Activated naive CD8-positive, alpha-beta T cell (primary cell): Measurements from ENCODE around the gene TDP2.
"Not testable (repeated sequence)": the region's sequence is repeated elsewhere in the genome, so short reads cannot be mapped to it uniquely, and the experiment has no call there.

Source experiments
- H3K27ac Mint-ChIP-seq: one replicate; pipeline ENCODE4 v1.8.0; 2021; ENCODE audit warnings: mixed read lengths
- H3K27me3 Mint-ChIP-seq: one replicate; pipeline ENCODE4 v1.8.0; 2021; ENCODE audit warnings: mixed read lengths
- H3K36me3 Mint-ChIP-seq: one replicate; pipeline ENCODE4 v1.8.0; 2021; ENCODE audit warnings: mixed read lengths
- H3K4me1 Mint-ChIP-seq: one replicate; pipeline ENCODE4 v1.8.0; 2021; ENCODE audit warnings: low read depth, mixed read lengths
- H3K4me3 Mint-ChIP-seq: one replicate; pipeline ENCODE4 v1.8.0; 2021; ENCODE audit warnings: mild to moderate bottlenecking, mixed read lengths
- H3K9me3 Mint-ChIP-seq: one replicate; pipeline ENCODE4 v1.8.0; 2021; ENCODE audit warnings: low read depth, mixed read lengths

TDP2 gene

DNA sequence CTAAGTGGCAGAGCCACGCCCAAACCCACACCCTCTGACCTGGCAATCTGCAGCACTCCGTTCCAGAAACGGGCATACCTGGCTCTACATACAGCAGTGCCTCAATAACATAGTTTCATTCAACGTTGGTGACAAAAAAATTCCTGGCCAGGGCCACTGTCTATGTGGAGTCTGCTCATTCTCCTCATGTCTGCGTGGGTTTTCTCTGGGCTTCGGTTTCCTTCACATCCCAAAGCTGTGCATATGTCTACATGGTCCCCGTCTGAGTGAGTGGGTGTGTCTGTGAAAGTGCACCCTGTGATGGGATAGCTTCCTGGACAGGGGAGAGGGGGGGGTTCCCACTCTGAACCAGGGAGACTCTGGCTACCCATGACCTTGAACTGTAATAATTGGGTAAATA, 22.8 kb downstream of the TDP2 start:
- Mint-ChIP-seq H3K36me3 (peaks cover 3% of the 10 kb centered on the region), H3K27ac (no peak overlapping the region), H3K9me3 (peaks cover 3% of the 10 kb centered on the region), H3K4me3 (no peak overlapping the region), H3K27me3 (peaks cover 19% of the 10 kb centered on the region), H3K4me1 (peaks cover 15% of the 10 kb centered on the region)

DNA sequence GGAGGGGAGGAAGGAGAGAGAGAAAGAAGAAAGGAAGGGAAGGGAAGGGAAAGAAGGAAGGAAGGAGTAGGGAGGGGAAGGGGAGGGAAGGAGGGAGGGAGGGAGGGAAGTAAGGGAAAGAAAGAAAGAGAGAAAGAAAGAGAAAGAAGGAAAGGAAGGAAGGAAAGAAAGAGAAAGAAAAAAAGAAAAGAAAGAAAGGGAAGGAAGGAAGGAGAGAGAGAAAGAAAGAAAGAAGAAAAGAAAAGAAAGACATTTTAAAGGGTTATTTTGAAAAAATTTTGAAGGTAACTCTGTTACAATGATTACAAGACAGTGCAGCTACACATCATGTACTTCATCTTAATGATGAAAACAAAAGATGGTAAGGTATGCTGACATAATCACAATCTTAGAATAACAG, 24.6 kb downstream of the TDP2 start:
- H3K4me1 Mint-ChIP-seq: peaks cover 18% of the 10 kb centered on the region
- no peak overlapping the region for H3K4me3 Mint-ChIP-seq
- H3K9me3 Mint-ChIP-seq: peaks cover 4% of the 10 kb centered on the region
- H3K27ac Mint-ChIP-seq: no peak overlapping the region
- peaks cover 3% of the 10 kb centered on the region for H3K36me3 Mint-ChIP-seq
- H3K27me3 Mint-ChIP-seq: peaks cover 19% of the 10 kb centered on the region

DNA sequence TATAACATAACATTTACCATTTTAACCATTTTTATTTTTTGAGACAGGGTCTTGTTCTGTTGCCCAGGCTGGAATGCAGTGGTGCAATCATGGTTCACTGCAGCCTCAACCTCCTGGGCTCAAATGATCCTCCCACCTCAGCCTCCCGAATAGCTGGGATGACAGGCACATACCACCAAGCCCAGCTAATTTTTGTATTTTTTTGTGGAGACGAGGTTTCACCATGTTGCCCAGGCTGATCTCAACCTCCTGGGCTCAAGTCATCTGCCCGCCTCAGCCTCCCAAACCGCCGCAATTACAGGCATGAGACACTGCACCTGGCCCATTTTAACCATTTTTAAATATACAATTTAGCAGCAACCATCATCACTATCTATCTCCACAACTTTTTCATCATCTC, 26.1 kb downstream of the TDP2 start:
- not testable (repeated sequence) for H3K9me3 Mint-ChIP-seq, H3K4me3 Mint-ChIP-seq, H3K36me3 Mint-ChIP-seq, H3K27ac Mint-ChIP-seq
- Mint-ChIP-seq H3K27me3 (peaks cover 19% of the 10 kb centered on the region), H3K4me1 (peaks cover 11% of the 10 kb centered on the region)

DNA sequence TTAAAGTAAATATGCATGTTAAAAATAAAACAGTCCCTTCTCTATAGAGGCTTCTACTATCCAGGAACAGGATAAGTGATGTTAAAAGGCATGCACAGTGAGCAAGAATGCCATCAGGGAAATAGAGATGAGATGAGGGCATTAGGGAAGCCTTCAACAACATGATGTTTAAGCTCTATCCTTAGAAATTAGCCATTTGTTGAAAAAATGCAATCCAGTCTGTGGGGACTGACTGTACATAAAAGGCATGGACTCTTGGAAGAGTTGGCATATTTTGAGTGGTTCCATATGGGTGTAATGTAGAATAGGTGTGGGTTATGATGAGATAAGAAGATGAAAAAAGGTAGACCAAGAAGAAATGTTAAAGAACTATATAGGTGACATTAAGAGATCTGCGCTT, 26.5 kb downstream of the TDP2 start:
- H3K4me3 Mint-ChIP-seq: no peak overlapping the region
- peaks cover 5% of the 10 kb centered on the region for H3K36me3 Mint-ChIP-seq
- peaks cover 6% of the 10 kb centered on the region for H3K4me1 Mint-ChIP-seq
- peaks cover 16% of the 10 kb centered on the region for H3K27me3 Mint-ChIP-seq
- no peak overlapping the region for H3K27ac Mint-ChIP-seq
- H3K9me3 Mint-ChIP-seq: peaks cover 4% of the 10 kb centered on the region

DNA sequence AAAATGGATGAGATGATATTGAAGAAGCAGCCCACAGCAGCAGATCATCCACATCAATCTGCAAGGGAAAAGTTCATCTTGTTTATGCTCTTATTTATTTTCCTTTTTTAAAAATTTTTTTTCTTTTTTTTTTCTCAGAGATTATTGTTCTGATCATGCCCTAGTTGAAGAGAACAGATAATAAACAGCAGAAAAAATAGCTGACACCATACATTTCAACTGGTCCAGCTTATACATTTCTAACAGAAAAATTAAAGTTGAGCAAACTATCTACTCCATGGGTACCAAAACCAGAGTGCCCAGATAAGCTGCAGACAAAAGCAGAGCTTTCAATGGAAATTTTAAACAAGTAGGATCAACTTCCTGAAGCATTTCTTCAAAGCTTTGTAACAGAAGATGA, 30.0 kb downstream of the TDP2 start:
- Mint-ChIP-seq H3K36me3 (peaks cover 5% of the 10 kb centered on the region), H3K4me3 (no peak overlapping the region), H3K9me3 (peaks cover 4% of the 10 kb centered on the region), H3K27me3 (peaks cover 14% of the 10 kb centered on the region), H3K4me1 (peaks cover 5% of the 10 kb centered on the region), H3K27ac (no peak overlapping the region)

DNA sequence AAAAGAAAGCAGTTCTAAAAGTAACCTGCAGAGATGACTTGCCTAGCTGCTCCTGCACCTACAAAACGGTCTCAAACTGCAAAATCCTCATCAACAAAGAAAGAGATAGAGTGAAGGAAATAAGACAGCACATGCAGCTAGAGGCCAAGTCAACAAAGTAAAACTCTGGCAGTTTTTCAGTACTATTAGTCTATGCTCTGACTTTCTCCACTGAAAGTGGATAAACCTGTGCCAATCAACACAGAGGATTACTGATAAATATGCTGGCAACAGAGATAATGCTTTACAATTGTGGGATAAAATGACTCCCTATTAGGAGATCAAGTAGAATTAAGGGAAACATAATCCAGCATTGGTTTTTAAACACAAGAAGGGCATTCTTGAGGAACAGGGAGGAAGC, 34.1 kb downstream of the TDP2 start:
- H3K4me3 Mint-ChIP-seq: no peak overlapping the region
- peaks cover 5% of the 10 kb centered on the region for H3K27me3 Mint-ChIP-seq
- no peaks in the 10 kb centered on the region for H3K9me3 Mint-ChIP-seq
- H3K36me3 Mint-ChIP-seq: peaks cover 2% of the 10 kb centered on the region
- peaks cover under 1% of the 10 kb centered on the region for H3K4me1 Mint-ChIP-seq
- no peak overlapping the region for H3K27ac Mint-ChIP-seq

DNA sequence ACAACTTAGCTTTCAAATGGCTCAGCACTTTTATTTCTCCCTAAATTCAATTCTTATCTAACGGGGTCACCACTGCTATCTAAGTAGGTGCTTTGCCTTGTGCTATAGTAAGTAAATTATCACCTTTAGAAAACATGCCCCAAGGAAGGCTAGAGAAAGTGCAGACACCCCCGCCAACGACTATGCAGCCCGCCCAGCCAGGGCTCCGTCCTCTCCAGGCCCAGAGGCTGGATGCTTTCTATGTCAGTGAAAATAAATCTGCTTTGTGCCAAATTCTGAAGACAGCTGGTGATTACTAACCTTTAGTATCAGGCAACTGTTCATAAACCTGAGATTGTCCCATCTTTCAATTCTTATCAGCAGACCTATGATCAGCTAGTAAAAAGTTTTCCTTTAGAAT, 35.0 kb downstream of the TDP2 start:
- H3K36me3 Mint-ChIP-seq: peaks cover 2% of the 10 kb centered on the region
- H3K4me1 Mint-ChIP-seq: no peaks in the 10 kb centered on the region
- H3K27ac Mint-ChIP-seq: no peak overlapping the region
- H3K9me3 Mint-ChIP-seq: no peaks in the 10 kb centered on the region
- H3K4me3 Mint-ChIP-seq: no peak overlapping the region
- H3K27me3 Mint-ChIP-seq: peaks cover 5% of the 10 kb centered on the region

DNA sequence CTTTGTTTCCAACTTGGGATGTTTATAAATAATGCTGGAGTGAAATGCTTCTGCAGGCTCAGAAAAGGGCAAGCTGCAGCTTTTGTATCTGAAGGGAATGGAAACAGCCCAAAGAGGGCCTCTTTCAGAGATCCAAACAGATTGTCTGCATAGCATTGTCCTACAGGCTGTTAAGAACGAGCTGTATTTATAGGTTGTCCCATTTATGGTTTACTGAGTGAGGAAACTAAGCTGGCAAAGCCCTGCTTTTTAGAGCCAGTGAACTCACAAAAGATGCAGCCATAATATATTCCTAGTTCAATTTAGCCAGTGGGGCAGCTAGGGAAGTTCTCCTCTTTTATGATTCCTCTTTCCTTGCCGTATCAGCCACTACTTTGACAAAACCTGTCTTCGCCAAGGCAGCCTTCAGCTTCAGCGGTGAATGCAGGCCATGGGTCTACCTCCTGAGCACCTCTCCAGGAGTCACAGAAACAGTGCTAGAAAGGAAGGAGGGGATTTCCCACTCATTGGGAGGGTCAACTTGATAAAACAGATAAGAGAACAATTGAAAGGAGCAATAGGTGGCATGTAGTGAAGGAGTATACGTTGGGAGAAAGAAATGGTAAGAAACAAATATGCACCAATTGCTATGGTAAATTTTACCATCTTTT, 35.7 kb downstream of the TDP2 start:
- Mint-ChIP-seq H3K27ac (no peak overlapping the region), H3K36me3 (peaks cover 2% of the 10 kb centered on the region), H3K4me1 (no peaks in the 10 kb centered on the region), H3K9me3 (no peaks in the 10 kb centered on the region), H3K27me3 (peaks cover 5% of the 10 kb centered on the region), H3K4me3 (no peak overlapping the region)

DNA sequence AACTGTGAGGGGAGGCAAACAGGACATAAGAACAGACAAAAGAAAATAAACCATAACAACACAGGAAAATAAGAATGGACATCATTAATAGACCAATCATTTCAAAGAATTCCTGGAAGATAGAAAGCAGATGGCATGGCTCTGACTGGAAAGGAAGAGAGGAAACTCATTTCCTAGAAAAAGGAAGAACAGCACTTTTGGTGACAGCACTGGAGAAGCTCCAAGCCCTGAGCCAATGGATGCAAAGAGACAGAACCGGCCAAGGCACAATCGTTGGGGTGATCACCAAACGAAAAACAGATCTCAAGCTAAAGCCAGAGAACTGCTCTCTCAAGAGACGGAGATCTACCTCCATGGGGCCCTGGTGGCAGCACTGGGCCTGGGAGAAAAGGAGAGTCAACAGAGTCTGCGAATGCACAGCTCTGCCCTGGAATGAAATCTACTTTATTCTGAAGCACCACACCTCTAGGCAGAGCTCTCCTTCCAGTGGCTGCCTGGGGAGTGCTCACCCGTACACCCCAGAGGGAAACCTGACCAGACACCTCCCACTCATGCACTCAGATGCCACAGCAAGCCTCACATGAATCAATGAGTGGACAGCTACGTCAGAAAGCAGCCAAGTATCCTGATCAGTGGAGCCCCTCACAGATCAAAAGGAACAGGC, 44.9 kb downstream of the TDP2 start:
- Mint-ChIP-seq H3K27me3 (no peaks in the 10 kb centered on the region), H3K9me3 (no peaks in the 10 kb centered on the region), H3K4me1 (no peaks in the 10 kb centered on the region), H3K36me3 (no peaks in the 10 kb centered on the region), H3K27ac (no peak overlapping the region), H3K4me3 (no peak overlapping the region)

DNA sequence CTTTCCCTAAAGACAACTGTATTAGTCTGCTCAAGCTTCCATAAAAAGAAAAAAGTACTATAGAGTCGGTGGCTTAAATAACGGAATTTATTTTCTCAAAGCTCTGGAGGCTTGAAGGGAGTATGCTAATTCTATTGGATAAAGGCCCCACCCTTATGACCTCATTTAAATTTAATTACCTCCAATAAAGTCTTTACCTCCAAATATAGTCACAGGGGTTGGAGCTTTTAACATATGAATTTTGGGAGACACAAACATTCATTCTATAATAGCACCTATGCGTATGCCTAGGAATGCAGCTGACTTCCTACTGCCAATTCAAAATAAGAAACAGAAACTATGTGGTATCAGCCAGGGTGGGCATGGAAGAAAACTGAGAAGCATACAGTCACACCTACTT, 46.1 kb downstream of the TDP2 start:
- Mint-ChIP-seq H3K27ac (no peak overlapping the region), H3K36me3 (no peaks in the 10 kb centered on the region), H3K4me1 (no peaks in the 10 kb centered on the region), H3K27me3 (no peaks in the 10 kb centered on the region), H3K4me3 (no peak overlapping the region), H3K9me3 (no peaks in the 10 kb centered on the region)

DNA sequence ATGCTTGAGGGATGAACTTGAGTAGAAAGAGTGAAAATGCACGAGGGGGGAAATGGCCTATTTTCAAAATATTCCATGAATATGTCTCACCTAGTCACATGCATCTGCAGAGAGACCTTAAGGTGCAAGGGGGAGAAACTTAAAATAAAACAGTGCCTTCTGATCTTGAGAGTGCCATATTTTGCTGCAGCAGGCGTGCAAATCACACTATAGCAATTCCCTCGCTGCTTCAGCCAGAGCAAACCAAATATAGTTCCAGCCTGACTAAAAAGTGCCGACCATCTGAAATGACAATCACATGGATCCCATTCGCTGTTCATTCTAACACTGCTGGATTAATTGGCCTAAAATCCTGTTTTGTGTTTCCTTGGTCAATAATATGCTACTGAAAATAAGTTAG, 47.0 kb downstream of the TDP2 start:
- H3K27me3 Mint-ChIP-seq: no peaks in the 10 kb centered on the region
- no peaks in the 10 kb centered on the region for H3K9me3 Mint-ChIP-seq
- no peak overlapping the region for H3K27ac Mint-ChIP-seq
- H3K4me3 Mint-ChIP-seq: no peak overlapping the region
- no peaks in the 10 kb centered on the region for H3K4me1 Mint-ChIP-seq
- no peaks in the 10 kb centered on the region for H3K36me3 Mint-ChIP-seq

DNA sequence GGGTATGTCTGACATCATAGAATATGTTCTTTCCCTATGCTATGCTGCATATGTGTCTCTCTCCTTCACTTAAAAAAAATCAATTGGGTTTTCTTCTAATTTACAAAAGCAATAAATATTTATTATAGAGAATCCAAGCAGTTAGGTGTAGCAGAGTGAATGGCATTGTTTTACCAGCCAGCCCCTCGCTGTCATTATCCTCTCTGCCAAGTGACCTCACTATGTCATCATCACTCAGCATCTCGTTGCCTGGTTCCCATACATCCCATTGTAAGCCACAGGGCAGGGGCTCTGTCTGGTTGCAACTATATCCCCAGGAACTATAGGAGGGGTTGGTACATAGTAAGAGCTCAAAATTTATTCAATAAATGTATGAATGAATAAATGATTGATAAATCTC, 52.1 kb downstream of the TDP2 start:
- no peak overlapping the region for H3K4me3 Mint-ChIP-seq
- H3K4me1 Mint-ChIP-seq: no peaks in the 10 kb centered on the region
- H3K27ac Mint-ChIP-seq: no peak overlapping the region
- peaks cover 2% of the 10 kb centered on the region for H3K27me3 Mint-ChIP-seq
- no peaks in the 10 kb centered on the region for H3K36me3 Mint-ChIP-seq
- no peaks in the 10 kb centered on the region for H3K9me3 Mint-ChIP-seq

DNA sequence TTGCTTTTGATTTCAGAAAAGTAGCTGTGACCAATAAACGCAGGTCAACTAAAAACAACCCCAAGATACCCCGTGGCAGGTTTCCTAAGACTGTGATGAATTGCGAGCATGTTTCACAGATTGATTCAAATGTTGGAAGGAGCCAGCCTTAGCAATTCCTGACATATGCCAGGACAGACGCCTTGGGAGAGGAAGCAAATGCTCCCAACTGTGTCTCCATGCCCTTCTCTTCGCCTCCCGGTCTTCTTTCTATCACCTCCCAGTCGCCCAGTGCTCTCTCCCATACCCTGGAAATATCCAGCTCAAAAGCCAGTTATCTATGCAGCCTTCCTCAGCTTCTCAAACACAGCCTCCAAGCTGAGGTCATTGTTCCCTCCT, 52.7 kb downstream of the TDP2 start:
- Mint-ChIP-seq H3K36me3 (no peaks in the 10 kb centered on the region), H3K27me3 (peaks cover 2% of the 10 kb centered on the region), H3K4me1 (no peaks in the 10 kb centered on the region), H3K27ac (no peak overlapping the region), H3K4me3 (no peak overlapping the region), H3K9me3 (no peaks in the 10 kb centered on the region)

DNA sequence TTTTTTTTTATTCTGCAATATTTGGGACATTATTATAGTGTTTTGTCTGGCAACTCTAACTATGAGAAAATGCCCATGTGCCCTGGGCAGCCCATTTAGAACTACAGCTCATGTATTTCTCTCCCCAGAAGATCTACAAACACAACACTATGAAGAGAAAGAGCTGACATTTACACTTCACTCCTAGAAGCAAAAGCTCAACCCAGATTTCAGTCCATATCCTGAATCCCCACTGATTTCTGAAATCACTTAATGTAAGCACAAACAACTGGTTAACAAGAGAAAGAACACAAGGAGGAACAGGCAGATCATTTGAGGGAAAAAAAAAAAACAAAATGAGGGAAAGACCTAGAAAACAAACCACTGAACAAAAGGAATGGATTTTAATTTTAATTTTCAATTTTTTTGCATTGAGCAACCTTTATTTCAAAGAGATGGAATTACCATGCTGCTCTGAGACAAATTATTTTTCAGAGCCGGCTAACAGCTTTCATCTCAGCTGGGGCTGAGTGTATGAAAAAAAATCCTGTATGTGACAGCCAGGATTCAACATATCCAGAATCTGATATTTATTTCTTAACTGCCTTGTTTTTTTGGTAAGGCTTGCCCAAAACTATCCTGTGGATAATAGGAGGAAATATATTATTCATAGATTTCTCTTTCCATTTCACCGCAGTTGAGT, 53.2 kb downstream of the TDP2 start:
- H3K9me3 Mint-ChIP-seq: no peaks in the 10 kb centered on the region
- no peaks in the 10 kb centered on the region for H3K4me1 Mint-ChIP-seq
- peaks cover 2% of the 10 kb centered on the region for H3K27me3 Mint-ChIP-seq
- no peaks in the 10 kb centered on the region for H3K36me3 Mint-ChIP-seq
- no peak overlapping the region for H3K27ac Mint-ChIP-seq
- no peak overlapping the region for H3K4me3 Mint-ChIP-seq

DNA sequence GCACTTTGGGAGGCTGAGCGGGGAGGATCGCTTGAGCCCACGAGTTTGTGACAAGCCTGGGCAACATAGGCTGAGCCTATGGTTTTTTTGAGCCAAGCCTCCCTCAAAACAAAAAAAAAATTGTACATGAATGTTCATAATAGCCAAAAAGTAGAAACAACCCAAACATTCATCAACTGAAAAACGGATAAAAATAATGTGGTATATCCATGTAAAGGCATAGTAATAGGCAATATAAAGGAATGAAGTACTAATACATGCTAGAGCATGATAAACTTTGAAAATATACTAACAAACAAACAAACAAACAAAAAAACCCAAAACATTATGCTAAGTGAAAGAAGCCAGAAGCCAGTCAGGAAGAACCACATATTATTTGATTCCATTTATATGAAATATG, 56.0 kb downstream of the TDP2 start:
- Mint-ChIP-seq H3K4me3 (no peak overlapping the region), H3K36me3 (no peaks in the 10 kb centered on the region), H3K27me3 (peaks cover 2% of the 10 kb centered on the region), H3K27ac (no peak overlapping the region), H3K4me1 (no peaks in the 10 kb centered on the region), H3K9me3 (no peaks in the 10 kb centered on the region)
